ENCODE results near the gene PSTPIP1. TPM values are rescaled to one million over a fixed set of nuclear protein-coding genes. Genes with fewer than 3 reads are reported as not detected.

The PSTPIP1 gene
- total RNA-seq, 1 donor from 2014 or later = 42.7 TPM

DNA sequence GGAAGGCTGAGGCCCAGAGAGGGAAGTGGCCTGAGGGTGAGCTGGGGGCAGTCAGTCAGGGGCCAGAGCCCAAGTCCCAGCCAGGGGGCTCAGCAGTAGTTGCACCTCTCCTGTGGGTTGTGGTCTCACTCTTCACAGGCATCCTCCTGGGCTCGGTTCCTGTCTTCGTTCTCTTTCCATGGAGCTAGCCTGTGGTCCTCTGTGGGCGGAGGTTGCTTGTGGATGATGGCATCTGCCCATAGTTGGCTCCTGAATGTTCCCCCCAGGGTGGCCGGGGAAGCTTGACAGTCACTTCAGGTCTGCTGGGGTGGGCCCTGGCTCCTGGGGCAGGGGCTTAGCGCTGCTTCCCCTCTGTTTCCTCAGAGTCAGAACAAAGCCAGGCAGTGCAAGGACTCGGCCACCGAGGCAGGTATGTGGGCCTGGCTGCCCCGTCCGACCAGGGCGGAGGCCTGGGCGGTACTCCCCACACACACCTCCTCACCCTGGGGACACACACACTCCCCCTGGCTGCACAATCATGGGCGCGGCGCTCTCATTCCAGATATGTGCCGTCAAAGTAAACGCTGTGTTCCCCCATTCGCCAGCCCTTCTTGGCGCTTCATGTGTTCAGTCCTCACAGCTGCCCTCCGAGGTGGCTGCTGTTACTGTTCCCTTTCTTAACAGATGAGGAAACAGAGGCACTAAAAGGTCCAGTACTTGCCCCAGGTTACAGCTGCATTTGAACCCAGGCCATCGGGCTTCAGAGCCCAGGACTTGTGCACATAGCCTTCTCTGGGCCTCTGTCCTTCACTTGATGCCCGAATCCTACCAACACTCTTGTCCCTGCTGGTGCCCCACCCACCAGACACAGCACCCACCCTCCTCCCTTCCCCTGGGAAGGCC is 34.5 kb downstream of the PSTPIP1 start:
- CTCF ChIA-PET = interaction anchor here (1.2 to 4.4 kb wide), 2 partner anchors 56 to 126 kb away, joined by 5 to 29 read pairs; no protein-coding TSS in a partner anchor

GRCh38 chr15:77030048-77030927 is 35.4 kb downstream of the PSTPIP1 start:
- Mint-ChIP-seq H3K4me3 (no peak overlapping the region), H3K27me3 (no peaks in the 10 kb centered on the region), H3K9me3 (no peaks in the 10 kb centered on the region), H3K36me3 (ENCODE audit: low read depth) (peaks cover 13% of the 10 kb centered on the region), H3K4me1 (peaks cover 21% of the 10 kb centered on the region), H3K27ac (no peak overlapping the region)
- intact Hi-C loops (cut with micrococcal nuclease) = no loop called here
- ChIA-PET CTCF (interaction anchor here (1.0 to 4.4 kb wide), 7 partner anchors 58 to 513 kb away, joined by 3 to 41 read pairs (median 9); partner anchors contain the start of gene RCN2), POLR2A (interaction anchor here (0.6 to 1.6 kb wide), 2 partner anchors 21 to 35 kb away, joined by 6 to 10 read pairs; partner anchors contain the start of gene PSTPIP1)
- DNase-seq (peak; percentile 15), ATAC-seq (ENCODE audit: low read depth) (no peak)
- no peak for TF ChIP-seq CTCF (IDR thresholded peaks at IDR 0.05)

More for the DNA sequence above, 34.5 kb downstream of the PSTPIP1 start:
- intact Hi-C loops (cut with micrococcal nuclease) = no loop called here
- Mint-ChIP-seq H3K36me3 (ENCODE audit: low read depth) (peaks cover 15% of the 10 kb centered on the region), H3K27ac (no peak overlapping the region), H3K4me3 (no peak overlapping the region), H3K4me1 (peaks cover 21% of the 10 kb centered on the region), H3K9me3 (no peaks in the 10 kb centered on the region), H3K27me3 (no peaks in the 10 kb centered on the region)
- no peak for TF ChIP-seq CTCF (IDR thresholded peaks at IDR 0.05)
- DNase-seq (peak; percentile 12), ATAC-seq (ENCODE audit: low read depth) (no peak)
- POLR2A ChIA-PET = no interaction called here

DNA sequence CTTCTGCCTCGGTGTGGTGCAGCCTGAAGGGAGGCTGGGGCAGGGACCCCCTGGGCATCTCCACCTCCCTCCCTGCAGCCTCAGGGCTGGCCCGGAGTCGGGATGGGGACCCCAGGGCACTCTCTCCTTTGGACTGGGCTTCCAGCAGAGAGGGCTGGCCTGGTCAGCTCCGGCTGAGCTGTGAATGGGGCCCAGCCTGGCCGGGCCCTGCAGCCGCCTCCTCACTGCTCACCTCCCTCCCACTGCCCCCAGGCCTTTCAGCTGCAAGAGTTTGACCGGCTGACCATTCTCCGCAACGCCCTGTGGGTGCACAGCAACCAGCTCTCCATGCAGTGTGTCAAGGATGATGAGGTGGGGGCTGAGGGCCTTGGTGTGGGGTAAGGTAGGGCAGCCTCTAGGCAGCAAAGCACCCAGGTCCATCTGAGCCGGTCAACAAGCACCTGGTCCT is 36.0 kb downstream of the PSTPIP1 start:
- intact Hi-C loops (cut with micrococcal nuclease) = loop anchor here (1.0 kb wide), 2 partner anchors 58 to 128 kb away; no protein-coding TSS in a partner anchor

GRCh38 chr15:77031376-77032050 is 36.6 kb downstream of the PSTPIP1 start:
- Mint-ChIP-seq H3K4me3 (no peak overlapping the region), H3K4me1 (peaks cover 21% of the 10 kb centered on the region), H3K9me3 (no peaks in the 10 kb centered on the region), H3K36me3 (ENCODE audit: low read depth) (peaks cover 23% of the 10 kb centered on the region), H3K27me3 (no peaks in the 10 kb centered on the region), H3K27ac (peak overlapping the region; percentile 74)
- intact Hi-C loops (cut with micrococcal nuclease) = loop anchor here (1.0 kb wide), 2 partner anchors 58 to 128 kb away; no protein-coding TSS in a partner anchor
- ATAC-seq (ENCODE audit: low read depth) (peak; percentile 91), DNase-seq (peak; percentile 48)
- ChIA-PET CTCF (interaction anchor here (0.7 to 4.4 kb wide), 12 partner anchors 9 to 796 kb away, joined by 3 to 41 read pairs (median 4); partner anchors contain the start of gene RCN2), POLR2A (interaction anchor here (0.6 to 1.6 kb wide), 6 partner anchors 12 to 126 kb away, joined by 3 to 10 read pairs (median 4); partner anchors contain the start of genes PSTPIP1, RCN2 and SCAPER)
- no peak for TF ChIP-seq CTCF (IDR thresholded peaks at IDR 0.05)

More for the DNA sequence above, 36.0 kb downstream of the PSTPIP1 start:
- Mint-ChIP-seq H3K9me3 (no peaks in the 10 kb centered on the region), H3K27me3 (no peaks in the 10 kb centered on the region), H3K27ac (peak overlapping the region; percentile 35), H3K4me3 (no peak overlapping the region), H3K36me3 (ENCODE audit: low read depth) (peaks cover 18% of the 10 kb centered on the region), H3K4me1 (peaks cover 21% of the 10 kb centered on the region)
- CTCF ChIA-PET = interaction anchor here (0.7 to 4.4 kb wide), 12 partner anchors 9 to 795 kb away, joined by 3 to 41 read pairs (median 4); partner anchors contain the start of gene RCN2
- no peak for TF ChIP-seq CTCF (IDR thresholded peaks at IDR 0.05)
- no peak for ATAC-seq (ENCODE audit: low read depth)
- no peak for DNase-seq
- POLR2A ChIA-PET = interaction anchor here (0.6 to 1.6 kb wide), 6 partner anchors 11 to 125 kb away, joined by 3 to 10 read pairs (median 5); partner anchors contain the start of genes PSTPIP1, RCN2 and SCAPER
